Cardiac fibroblast (primary cell): ENCODE data around the gene UBE2M.
A peak's percentile ranks its signal among the peaks of the same experiment; 100 is the strongest.

Experiments used
- DNase-seq, 2 donors: peaks; one replicate each; pipeline versions ENCODE4 v3.0.0 to v3.0.0-alpha.2; 2010; ENCODE audit warnings: low read depth in 2 of 2
- H3K4me3 ChIP-seq, 2 donors: replicated peaks in 1 of 2; 1 replicate in 1 of 2; 2 replicates in 1 of 2; pipeline ENCODE4 v1.5.1; 2011; ENCODE audit warnings: low read depth in 2 of 2, low read length in 2 of 2, mild to moderate bottlenecking in 2 of 2, moderate library complexity in 1 of 2
- TF ChIP-seq, protein P1 (sequence below): IDR thresholded peaks from one replicate; pipeline ENCODE4 v1.5.1; 2011; ENCODE audit warnings: low read depth, mild to moderate bottlenecking, low read length, inconsistent platforms

UBE2M gene

DNA sequence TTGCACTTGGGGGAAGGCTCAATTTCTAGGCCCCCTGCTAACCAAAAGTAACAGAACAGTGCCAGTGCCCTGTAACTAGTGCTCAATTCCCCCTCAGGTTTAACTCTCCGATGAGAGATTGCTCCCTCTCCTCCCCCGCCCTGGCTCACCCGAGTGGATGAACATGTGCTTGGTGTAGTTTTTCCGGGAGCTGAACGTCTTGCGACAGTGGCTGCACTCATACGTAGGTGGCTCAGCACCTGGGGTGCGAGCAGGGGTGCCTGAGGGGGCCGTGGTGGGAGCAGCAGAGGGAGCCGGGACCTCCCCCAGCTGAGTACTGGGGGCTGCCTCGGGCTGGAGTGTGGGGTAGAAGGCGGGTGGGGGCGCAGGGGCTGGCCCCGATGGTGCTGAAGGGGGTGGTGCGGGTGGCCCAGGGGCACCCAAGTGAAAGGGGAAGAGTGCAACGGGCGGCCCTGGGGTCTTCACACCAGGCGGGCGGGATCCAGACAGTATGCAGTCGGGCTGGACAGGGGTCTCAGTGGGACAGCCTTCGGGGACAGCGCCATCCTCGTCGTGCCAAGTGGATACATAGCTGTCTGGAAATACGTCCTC is 42.1 kb downstream of the UBE2M start:
- TF ChIP-seq, protein P1, sequence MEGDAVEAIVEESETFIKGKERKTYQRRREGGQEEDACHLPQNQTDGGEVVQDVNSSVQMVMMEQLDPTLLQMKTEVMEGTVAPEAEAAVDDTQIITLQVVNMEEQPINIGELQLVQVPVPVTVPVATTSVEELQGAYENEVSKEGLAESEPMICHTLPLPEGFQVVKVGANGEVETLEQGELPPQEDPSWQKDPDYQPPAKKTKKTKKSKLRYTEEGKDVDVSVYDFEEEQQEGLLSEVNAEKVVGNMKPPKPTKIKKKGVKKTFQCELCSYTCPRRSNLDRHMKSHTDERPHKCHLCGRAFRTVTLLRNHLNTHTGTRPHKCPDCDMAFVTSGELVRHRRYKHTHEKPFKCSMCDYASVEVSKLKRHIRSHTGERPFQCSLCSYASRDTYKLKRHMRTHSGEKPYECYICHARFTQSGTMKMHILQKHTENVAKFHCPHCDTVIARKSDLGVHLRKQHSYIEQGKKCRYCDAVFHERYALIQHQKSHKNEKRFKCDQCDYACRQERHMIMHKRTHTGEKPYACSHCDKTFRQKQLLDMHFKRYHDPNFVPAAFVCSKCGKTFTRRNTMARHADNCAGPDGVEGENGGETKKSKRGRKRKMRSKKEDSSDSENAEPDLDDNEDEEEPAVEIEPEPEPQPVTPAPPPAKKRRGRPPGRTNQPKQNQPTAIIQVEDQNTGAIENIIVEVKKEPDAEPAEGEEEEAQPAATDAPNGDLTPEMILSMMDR: no peak
- H3K4me3 ChIP-seq: no peak overlapping the region
- no peak for DNase-seq

DNA sequence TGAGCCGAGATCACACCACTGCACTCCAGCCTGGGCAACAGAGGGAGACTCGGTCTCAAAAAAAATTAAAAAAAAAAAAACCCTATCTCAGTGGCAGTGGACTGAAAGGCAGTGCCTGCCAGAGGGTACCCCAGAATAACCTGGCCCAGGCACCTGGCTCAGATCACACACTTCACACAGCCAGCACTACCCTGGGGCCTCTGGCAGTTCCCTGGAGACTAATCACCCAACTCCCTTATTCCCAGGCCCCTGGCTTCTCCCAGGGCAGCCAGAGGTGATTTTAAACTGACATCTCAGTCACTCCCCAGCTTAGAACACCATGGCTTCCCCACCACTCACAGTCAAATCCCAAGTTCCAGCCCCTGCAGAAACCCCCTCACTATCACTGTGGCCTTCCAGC is 43.2 kb downstream of the UBE2M start:
- TF ChIP-seq, protein P1: no peak
- DNase-seq: no peak
- no peak overlapping the region for H3K4me3 ChIP-seq

DNA sequence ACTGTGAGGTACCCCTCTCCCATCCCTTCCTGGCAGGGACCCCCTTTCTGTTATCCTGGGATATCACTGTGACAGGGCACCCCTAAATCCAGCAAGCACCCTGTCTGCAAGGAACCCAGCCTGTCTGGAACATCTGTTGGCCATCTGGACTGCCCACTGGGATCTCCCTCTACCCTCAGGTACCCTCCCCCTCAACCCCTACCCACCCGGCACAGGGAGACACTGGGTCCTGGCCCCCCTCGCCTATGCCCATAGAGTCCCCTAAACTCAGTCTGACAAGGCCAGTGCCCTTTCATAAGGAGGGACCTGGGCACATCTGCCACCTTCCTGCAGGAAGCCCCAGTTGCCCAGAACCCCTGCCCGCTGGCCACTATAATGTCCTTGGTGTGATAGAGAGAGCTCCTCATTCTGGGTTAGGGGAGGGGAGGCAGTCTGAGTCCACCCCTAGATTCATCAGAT is 43.8 kb downstream of the UBE2M start:
- TF ChIP-seq, protein P1: no peak
- no peak for DNase-seq
- peak overlapping the region; percentile 40 to 45 for H3K4me3 ChIP-seq

DNA sequence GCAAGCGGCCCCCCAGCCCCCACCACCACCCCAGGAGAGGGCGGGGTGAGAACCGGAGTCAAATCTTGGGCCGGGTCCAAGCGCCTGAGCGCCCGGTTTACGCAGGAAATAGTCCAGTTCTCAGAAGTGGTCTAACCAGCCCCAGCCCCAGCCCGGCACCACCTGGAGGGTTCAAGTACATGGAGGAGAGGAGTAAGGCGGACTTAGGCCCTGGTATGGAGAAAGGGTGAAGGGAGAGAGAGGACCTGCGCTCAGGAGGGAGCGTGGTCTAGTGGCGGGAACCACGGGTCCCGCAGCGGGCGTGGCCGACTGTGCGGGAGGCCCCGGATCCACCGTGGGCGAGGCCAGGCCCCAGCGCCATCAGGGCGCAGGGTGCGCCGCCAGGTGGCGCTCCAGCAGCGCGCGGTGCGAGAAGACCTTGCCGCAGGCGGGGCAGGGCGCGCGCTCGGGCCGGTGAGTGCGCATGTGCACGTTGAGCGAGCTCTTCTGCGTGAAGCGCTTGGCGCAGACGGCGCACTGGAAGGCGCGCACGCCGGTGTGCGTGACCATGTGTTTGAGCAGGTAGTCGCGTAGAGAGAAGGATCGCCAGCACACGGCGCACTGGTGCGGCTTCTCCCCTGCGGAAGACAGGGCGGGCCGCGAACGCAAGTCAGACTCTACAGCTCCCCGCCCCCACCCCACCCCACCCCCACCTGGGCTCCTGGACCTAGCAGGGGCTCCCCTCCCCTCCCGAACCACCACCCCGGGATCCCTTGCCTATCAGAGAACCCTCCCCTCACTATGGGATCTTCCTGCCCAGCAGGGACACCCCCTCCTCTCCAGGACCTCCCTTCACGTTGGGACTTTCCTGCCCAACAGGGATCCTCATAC is 44.5 kb downstream of the UBE2M start:
- DNase-seq: peak; percentile 85 to 93
- peak overlapping the region; percentile 40 to 45 for H3K4me3 ChIP-seq
- TF ChIP-seq, protein P1: peak; percentile 40

DNA sequence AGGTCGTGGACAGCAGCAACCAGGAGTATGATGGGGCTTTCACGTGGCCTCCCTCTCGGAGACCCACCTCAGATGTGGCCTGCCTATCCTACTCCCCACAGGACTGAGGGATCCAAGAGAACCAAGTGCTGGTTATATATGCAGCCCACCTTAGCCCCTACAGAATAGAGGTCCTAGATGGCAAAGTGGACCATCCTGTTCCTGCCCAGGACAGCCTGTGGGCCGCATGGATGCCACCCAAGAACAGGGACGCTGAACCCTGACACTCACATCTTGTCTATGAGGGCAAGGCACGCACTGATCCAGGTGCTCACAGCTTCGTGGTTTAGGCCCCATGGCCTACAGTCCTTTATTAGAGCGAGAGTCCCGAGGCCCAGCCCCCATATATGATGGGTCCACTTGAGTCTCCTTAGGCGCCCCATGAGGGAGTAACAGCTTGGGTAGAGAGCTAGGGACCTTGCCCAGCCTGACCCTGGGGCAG is 45.2 kb downstream of the UBE2M start:
- H3K4me3 ChIP-seq: no peak overlapping the region
- TF ChIP-seq, protein P1: no peak
- DNase-seq: no peak

DNA sequence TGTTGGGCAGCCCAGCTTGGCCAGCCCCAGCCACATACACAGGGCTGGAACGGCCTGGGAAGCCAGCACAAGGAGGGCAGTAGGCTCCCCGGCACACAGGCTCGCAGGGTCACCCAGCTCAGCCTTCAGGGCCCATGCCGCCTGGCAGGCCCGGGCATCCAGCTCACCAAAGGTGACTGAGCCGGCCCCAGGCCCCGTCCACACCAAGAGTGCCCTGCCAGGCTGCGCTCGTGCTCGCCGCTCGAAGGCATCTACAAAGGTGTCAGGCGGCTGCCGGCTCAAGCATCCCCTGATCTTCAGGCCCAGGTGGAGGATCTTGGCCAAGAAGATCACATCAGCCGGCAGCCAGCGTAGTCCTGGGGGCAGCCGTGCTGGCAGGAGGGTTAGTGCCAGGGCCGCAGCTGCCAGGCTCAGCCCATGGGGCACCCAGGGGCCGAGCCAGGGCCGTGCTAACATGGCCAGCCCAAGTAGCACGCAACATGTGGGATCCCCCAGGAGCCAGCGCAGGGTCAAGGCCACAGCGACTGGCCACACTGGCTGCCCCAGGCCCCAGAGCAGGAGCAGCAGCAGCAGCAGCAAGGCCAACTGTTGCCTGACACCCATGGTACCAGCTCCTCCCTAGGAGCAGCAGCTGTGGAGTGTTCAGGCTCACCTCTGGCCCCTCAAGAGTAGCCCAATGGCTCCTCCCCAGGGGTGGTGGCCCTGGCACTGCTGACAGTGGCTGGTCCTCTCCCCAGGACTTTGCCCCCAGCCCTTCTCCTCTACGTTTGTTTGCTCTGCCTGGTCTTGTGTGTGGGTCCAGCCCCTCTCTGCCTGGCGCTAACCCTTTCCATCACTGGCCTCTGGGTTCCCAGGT is 46.8 kb downstream of the UBE2M start, which contains the start of gene SLC27A5:
TSS of gene SLC27A5 (minus strand) at position 640 of the 856 bp plus-strand sequence. CDS start at position 603, 37 bp downstream.
- no peak within 1 kb of the TSS for H3K4me3 ChIP-seq
- no peak for DNase-seq
- TF ChIP-seq, protein P1: no peak
